Right cardiac atrium (tissue), 5 donors: ENCODE measurements around the gene FTCDNL1. TPM values are rescaled to one million over a fixed set of nuclear protein-coding genes. Genes with fewer than 3 reads are reported as not detected.

ENCODE experiments used
- ATAC-seq, 2 donors: fragments of 200-7000 bp; cut with Tn5 transposase; one replicate each; pipeline versions ENCODE4 v1.8.0 to v1.9.1; 2020; ENCODE audit warnings: moderate library complexity in 2 of 2, mild to moderate bottlenecking in 1 of 2
- DNase-seq, 3 donors: peaks; one replicate each; pipeline ENCODE4 v3.0.0-alpha.2; 2020
- H3K27ac ChIP-seq: one replicate; pipeline ENCODE4 v1.5.1; 2013; ENCODE audit warnings: mild to moderate bottlenecking, low read length, control low read depth, moderate library complexity
- H3K27me3 ChIP-seq: one replicate; pipeline ENCODE4 v1.6.1; 2013; ENCODE audit not compliant: control insufficient read depth, insufficient read depth
- H3K4me1 ChIP-seq: one replicate; pipeline ENCODE4 v1.6.1; 2013; ENCODE audit warnings: low read length; ENCODE audit not compliant: control insufficient read depth, insufficient read depth
- H3K4me3 ChIP-seq: one replicate; pipeline ENCODE4 v1.5.1; 2013; ENCODE audit warnings: low read length, control low read depth
- H3K9me3 ChIP-seq: one replicate; pipeline ENCODE4 v1.6.1; 2013; ENCODE audit warnings: low read length; ENCODE audit not compliant: control insufficient read depth
- WGBS: extraction: QIAGEN DNeasy Blood & Tissue Kit; methylation state at CpG from one replicate; pipeline ENCODE4 v1.1.7; 2013; 5-methylcytosine and 5-hydroxymethylcytosine counted together
- intact Hi-C, 4 donors: fragments of 100-400 bp; cut with DNase I; formaldehyde crosslinking; loops; one replicate each; pipeline versions ENCODE4 v1.11.0 to v1.14.0; 2022 to 2023
- polyA plus RNA-seq: library from polyadenylated mRNA; stranded (reverse); fragments of 200-250 nt; gene quantifications from one replicate; pipeline ENCODE4 v1.2.3, GENCODE V29; 2013
- total RNA-seq, 4 donors: library from RNA; stranded (reverse); fragmentation: NEBNext Ultra II Directional; extraction: Animal tissue kit (Norgen Biotek cat#: 25700); gene quantifications; one replicate each; pipeline ENCODE4 v1.2.1, GENCODE V29; 2021
- donor health status: healthy with polysubstance abuse.
- donor health status: DM: no; HTN: yes; CAD: no.
- donor health status: DM: no; HTN: no; CAD: no.
- donor health status: DM: no; HTN: yes; CAD: no; lungs with severe emphysema.
- donor health status: DM: yes; HTN: yes; CAD: no.

The FTCDNL1 gene
- total and polyA plus RNA-seq, 5 donors, result 1.7 to 5.0 (median 2.7) TPM

GRCh38 chr2:199762963-199763362 is 88.0 kb downstream of the FTCDNL1 start:
- Histone ChIP-seq H3K27me3 (no peaks in the 10 kb centered on the region), H3K27ac (no peak overlapping the region), H3K4me1 (no peaks in the 10 kb centered on the region), H3K4me3 (no peak overlapping the region), H3K9me3 (no peaks in the 10 kb centered on the region)
- 78% methylated on average over 4 of the region's 4 CpGs for WGBS
- DNase-seq, result no peak
- intact Hi-C loops, result no loop called here
- ATAC-seq, result no peak

- WGBS, result 85% methylated on average over 3 of the region's 3 CpGs
- Histone ChIP-seq H3K9me3 (no peaks in the 10 kb centered on the region), H3K4me1 (no peaks in the 10 kb centered on the region), H3K27me3 (no peaks in the 10 kb centered on the region), H3K27ac (no peak overlapping the region), H3K4me3 (no peak overlapping the region)
- DNase-seq (no peak), ATAC-seq (no peak)
- intact Hi-C loops, result no loop called here
Observed at GRCh38 chr2:199760574-199760973, 90.4 kb downstream of the FTCDNL1 start.

GRCh38 chr2:199757233-199757870 is 93.6 kb downstream of the FTCDNL1 start:
- H3K27ac ChIP-seq, result no peak overlapping the region
- H3K4me3 ChIP-seq, result no peak overlapping the region
- WGBS, result 55% methylated on average over 3 of the region's 3 CpGs
- no peaks in the 10 kb centered on the region for H3K27me3 ChIP-seq
- ATAC-seq (peak; percentile 64 to 75), DNase-seq (peak; percentile 28 to 76 (median 58))
- intact Hi-C loops, result no loop called here
- H3K4me1 ChIP-seq, result no peaks in the 10 kb centered on the region
- H3K9me3 ChIP-seq, result no peaks in the 10 kb centered on the region

- WGBS, result 42% methylated on average over 1 of the region's 1 CpG
- no peaks in the 10 kb centered on the region for H3K4me1 ChIP-seq
- ATAC-seq (no peak), DNase-seq (no peak)
- no peaks in the 10 kb centered on the region for H3K27me3 ChIP-seq
- intact Hi-C loops, result no loop called here
- no peaks in the 10 kb centered on the region for H3K9me3 ChIP-seq
- no peak overlapping the region for H3K27ac ChIP-seq
- no peak overlapping the region for H3K4me3 ChIP-seq
Observed at GRCh38 chr2:199756743-199757142, 94.2 kb downstream of the FTCDNL1 start.

- Histone ChIP-seq H3K9me3 (no peaks in the 10 kb centered on the region), H3K4me3 (no peak overlapping the region), H3K27ac (no peak overlapping the region), H3K4me1 (no peaks in the 10 kb centered on the region), H3K27me3 (no peaks in the 10 kb centered on the region)
- intact Hi-C loops, result no loop called here
- no peak for DNase-seq
- WGBS, result 89% methylated on average over 3 of the region's 3 CpGs
- ATAC-seq, result no peak
Observed at GRCh38 chr2:199756211-199756610, 94.8 kb downstream of the FTCDNL1 start.

- H3K27ac ChIP-seq, result no peak overlapping the region
- no peak for DNase-seq
- intact Hi-C loops, result no loop called here
- no peaks in the 10 kb centered on the region for H3K27me3 ChIP-seq
- no peaks in the 10 kb centered on the region for H3K4me1 ChIP-seq
- no peak overlapping the region for H3K4me3 ChIP-seq
- WGBS, result 86% methylated on average over 3 of the region's 3 CpGs
- no peak for ATAC-seq
- H3K9me3 ChIP-seq, result no peaks in the 10 kb centered on the region
Observed at GRCh38 chr2:199754766-199755165, 96.2 kb downstream of the FTCDNL1 start.

- ATAC-seq, result no peak
- 66% methylated on average over 8 of the region's 8 CpGs for WGBS
- no peak overlapping the region for H3K4me3 ChIP-seq
- H3K4me1 ChIP-seq, result no peaks in the 10 kb centered on the region
- H3K9me3 ChIP-seq, result no peaks in the 10 kb centered on the region
- intact Hi-C loops, result no loop called here
- H3K27ac ChIP-seq, result no peak overlapping the region
- DNase-seq, result no peak
- H3K27me3 ChIP-seq, result no peaks in the 10 kb centered on the region
Observed at GRCh38 chr2:199751492-199752120, 99.4 kb downstream of the FTCDNL1 start.

- intact Hi-C loops, result loop anchor here in 2 of 4 donors (10.0 kb wide), 1 partner anchor 1435 kb away; no protein-coding TSS in a partner anchor
- Histone ChIP-seq H3K9me3 (no peaks in the 10 kb centered on the region), H3K27me3 (no peaks in the 10 kb centered on the region), H3K27ac (no peak overlapping the region), H3K4me1 (no peaks in the 10 kb centered on the region), H3K4me3 (no peak overlapping the region)
- ATAC-seq (no peak), DNase-seq (no peak)
- WGBS, result 90% methylated on average over 5 of the region's 5 CpGs
Observed at GRCh38 chr2:199749571-199749970, 101.4 kb downstream of the FTCDNL1 start.

- Histone ChIP-seq H3K4me1 (no peaks in the 10 kb centered on the region), H3K27ac (no peak overlapping the region), H3K4me3 (no peak overlapping the region), H3K9me3 (no peaks in the 10 kb centered on the region), H3K27me3 (no peaks in the 10 kb centered on the region)
- intact Hi-C loops, result loop anchor here in 2 of 4 donors (10.0 kb wide), 1 partner anchor 1430 kb away; no protein-coding TSS in a partner anchor
- ATAC-seq (no peak), DNase-seq (peak in 1 of 3 donors; percentile 53)
- 56% methylated on average over 11 of the region's 11 CpGs for WGBS
Observed at GRCh38 chr2:199744724-199745123, 106.3 kb downstream of the FTCDNL1 start.

- Histone ChIP-seq H3K27me3 (no peaks in the 10 kb centered on the region), H3K27ac (no peak overlapping the region), H3K4me1 (no peaks in the 10 kb centered on the region), H3K9me3 (no peaks in the 10 kb centered on the region), H3K4me3 (no peak overlapping the region)
- intact Hi-C loops, result loop anchor here in 2 of 4 donors (10.0 kb wide), 1 partner anchor 1429 kb away; no protein-coding TSS in a partner anchor
- no peak for ATAC-seq
- 43% methylated on average over 5 of the region's 5 CpGs for WGBS
- DNase-seq, result no peak
Observed at GRCh38 chr2:199744260-199744659, 106.7 kb downstream of the FTCDNL1 start.

- Histone ChIP-seq H3K4me1 (no peaks in the 10 kb centered on the region), H3K9me3 (no peaks in the 10 kb centered on the region), H3K27ac (no peak overlapping the region), H3K27me3 (no peaks in the 10 kb centered on the region), H3K4me3 (no peak overlapping the region)
- DNase-seq, result no peak
- no peak for ATAC-seq
- WGBS, result 58% methylated on average over 5 of the region's 5 CpGs
- intact Hi-C loops, result loop anchor here in 2 of 4 donors (10.0 kb wide), 1 partner anchor 1429 kb away; no protein-coding TSS in a partner anchor
Observed at GRCh38 chr2:199743415-199744120, 107.4 kb downstream of the FTCDNL1 start.
